ENCODE data around the gene SH3BGR.

DNA sequence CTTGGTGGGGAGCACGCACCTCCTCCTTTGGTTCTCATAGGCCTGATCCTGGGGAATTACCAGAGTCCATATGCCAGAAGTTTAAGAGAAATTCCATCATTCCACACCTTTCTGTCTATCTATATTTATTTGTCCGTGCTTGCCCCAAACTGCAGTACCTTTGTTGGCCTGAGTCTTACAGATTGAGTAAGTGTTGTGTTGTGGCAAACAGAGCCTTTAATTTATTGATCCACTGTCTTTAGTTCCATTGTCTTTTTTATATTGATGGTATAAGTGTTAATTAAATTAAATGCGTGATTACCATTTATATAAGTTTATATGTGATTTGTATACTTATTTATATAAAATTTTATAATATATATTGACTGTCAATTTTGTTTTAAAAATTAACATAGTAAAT is 4.9 kb downstream of the SH3BGR start:
- TF ChIP-seq POLR2A (IDR thresholded peaks at IDR 0.05) (no peak), POLR2AphosphoS5 (IDR thresholded peaks at IDR 0.05) (no peak)
- TF ChIP-seq, protein P1, sequence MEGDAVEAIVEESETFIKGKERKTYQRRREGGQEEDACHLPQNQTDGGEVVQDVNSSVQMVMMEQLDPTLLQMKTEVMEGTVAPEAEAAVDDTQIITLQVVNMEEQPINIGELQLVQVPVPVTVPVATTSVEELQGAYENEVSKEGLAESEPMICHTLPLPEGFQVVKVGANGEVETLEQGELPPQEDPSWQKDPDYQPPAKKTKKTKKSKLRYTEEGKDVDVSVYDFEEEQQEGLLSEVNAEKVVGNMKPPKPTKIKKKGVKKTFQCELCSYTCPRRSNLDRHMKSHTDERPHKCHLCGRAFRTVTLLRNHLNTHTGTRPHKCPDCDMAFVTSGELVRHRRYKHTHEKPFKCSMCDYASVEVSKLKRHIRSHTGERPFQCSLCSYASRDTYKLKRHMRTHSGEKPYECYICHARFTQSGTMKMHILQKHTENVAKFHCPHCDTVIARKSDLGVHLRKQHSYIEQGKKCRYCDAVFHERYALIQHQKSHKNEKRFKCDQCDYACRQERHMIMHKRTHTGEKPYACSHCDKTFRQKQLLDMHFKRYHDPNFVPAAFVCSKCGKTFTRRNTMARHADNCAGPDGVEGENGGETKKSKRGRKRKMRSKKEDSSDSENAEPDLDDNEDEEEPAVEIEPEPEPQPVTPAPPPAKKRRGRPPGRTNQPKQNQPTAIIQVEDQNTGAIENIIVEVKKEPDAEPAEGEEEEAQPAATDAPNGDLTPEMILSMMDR (IDR thresholded peaks at IDR 0.05), result peak in 1 of 3 donors; percentile 11

All from breast epithelium (tissue), 3 donors.